Osteocyte (in vitro differentiated cells): ENCODE data around the gene MXD1. TPM values are rescaled to one million over a fixed set of nuclear protein-coding genes. Genes with fewer than 3 reads are reported as not detected.

Experiments
- DNase-seq: peaks from one replicate; pipeline ENCODE4 v3.0.0; 2021; ENCODE audit warnings: mixed read lengths; ENCODE audit not compliant: unreplicated experiment; ENCODE audit errors: extremely low spot score
- H3K27ac Mint-ChIP-seq: one replicate; pipeline ENCODE4 v1.8.0; 2021; ENCODE audit warnings: mild to moderate bottlenecking, mixed read lengths; ENCODE audit not compliant: unreplicated experiment
- H3K27me3 Mint-ChIP-seq: one replicate; pipeline ENCODE4 v1.8.0; 2021; ENCODE audit warnings: mixed read lengths; ENCODE audit not compliant: unreplicated experiment
- H3K36me3 Mint-ChIP-seq: one replicate; pipeline ENCODE4 v1.8.0; 2021; ENCODE audit warnings: mixed read lengths; ENCODE audit not compliant: unreplicated experiment
- H3K4me1 Mint-ChIP-seq: one replicate; pipeline ENCODE4 v1.8.0; 2021; ENCODE audit warnings: mixed read lengths; ENCODE audit not compliant: unreplicated experiment
- H3K4me3 Mint-ChIP-seq: one replicate; pipeline ENCODE4 v1.8.0; 2021; ENCODE audit warnings: mild to moderate bottlenecking, moderate library complexity, mixed read lengths; ENCODE audit not compliant: unreplicated experiment
- H3K9me3 Mint-ChIP-seq: one replicate; pipeline ENCODE4 v1.8.0; 2021; ENCODE audit warnings: mixed read lengths; ENCODE audit not compliant: unreplicated experiment
- total RNA-seq: library from RNA; stranded (reverse); gene quantifications from 2 replicates; pipeline ENCODE4 v1.2.1, GENCODE V29; 2021
- TF ChIP-seq, protein P1 (sequence below): fragments of 200-600 bp; sonication (generic); IDR thresholded peaks from 2 replicates; pipeline ENCODE4 v1.5.0; 2021; ENCODE audit warnings: antibody characterized with exemption, mild to moderate bottlenecking, moderate library complexity

MXD1 gene
- total RNA-seq, 1 donor from 2014 or later = 8.2 TPM

DNA sequence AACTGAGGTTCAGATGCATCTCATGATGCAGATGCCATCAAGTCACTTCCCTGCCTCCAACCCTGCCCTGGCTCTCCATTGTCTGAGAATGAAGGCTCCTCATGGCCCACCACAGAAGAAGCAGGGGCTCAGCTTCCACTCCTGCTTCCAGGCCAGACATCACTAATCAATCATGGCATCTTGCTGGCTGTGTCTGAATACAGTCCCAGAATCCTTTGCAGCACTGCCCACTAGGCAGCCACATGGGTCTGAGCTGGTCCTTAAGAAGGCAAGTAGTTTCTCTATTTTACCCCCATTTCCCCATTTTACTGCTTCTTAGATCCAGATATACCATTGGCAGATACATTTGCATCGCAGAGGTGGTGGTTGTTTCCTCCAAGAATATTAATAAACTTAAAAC lies 39.2 kb downstream of the MXD1 start:
- Mint-ChIP-seq H3K27me3 (peaks cover 28% of the 10 kb centered on the region), H3K36me3 (no peaks in the 10 kb centered on the region), H3K4me1 (no peaks in the 10 kb centered on the region), H3K9me3 (no peaks in the 10 kb centered on the region), H3K4me3 (no peak overlapping the region), H3K27ac (no peak overlapping the region)
- TF ChIP-seq, protein P1, sequence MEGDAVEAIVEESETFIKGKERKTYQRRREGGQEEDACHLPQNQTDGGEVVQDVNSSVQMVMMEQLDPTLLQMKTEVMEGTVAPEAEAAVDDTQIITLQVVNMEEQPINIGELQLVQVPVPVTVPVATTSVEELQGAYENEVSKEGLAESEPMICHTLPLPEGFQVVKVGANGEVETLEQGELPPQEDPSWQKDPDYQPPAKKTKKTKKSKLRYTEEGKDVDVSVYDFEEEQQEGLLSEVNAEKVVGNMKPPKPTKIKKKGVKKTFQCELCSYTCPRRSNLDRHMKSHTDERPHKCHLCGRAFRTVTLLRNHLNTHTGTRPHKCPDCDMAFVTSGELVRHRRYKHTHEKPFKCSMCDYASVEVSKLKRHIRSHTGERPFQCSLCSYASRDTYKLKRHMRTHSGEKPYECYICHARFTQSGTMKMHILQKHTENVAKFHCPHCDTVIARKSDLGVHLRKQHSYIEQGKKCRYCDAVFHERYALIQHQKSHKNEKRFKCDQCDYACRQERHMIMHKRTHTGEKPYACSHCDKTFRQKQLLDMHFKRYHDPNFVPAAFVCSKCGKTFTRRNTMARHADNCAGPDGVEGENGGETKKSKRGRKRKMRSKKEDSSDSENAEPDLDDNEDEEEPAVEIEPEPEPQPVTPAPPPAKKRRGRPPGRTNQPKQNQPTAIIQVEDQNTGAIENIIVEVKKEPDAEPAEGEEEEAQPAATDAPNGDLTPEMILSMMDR = no peak
- no peak for DNase-seq

DNA sequence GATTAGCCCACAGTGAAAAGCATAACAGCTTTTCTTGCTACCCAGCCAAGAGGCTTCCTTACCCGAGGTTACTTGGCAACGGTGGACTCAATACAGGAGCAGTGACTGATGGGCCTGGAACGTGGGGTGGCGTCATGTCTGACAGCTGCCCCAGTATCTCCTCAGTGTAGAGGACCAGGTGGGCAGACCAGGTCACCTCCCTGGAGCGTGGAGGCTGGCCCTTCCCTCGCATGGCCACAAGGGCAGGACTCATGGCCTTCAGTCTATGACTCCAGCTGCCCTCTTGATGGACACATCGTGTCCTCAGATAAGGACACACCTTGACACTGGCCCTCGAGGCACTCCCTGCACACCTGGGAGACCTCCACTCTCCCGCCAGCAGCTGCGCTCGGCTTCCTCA lies 40.1 kb downstream of the MXD1 start:
- DNase-seq = no peak
- Mint-ChIP-seq H3K27me3 (peaks cover 36% of the 10 kb centered on the region), H3K9me3 (no peaks in the 10 kb centered on the region), H3K27ac (no peak overlapping the region), H3K4me3 (no peak overlapping the region), H3K36me3 (no peaks in the 10 kb centered on the region), H3K4me1 (no peaks in the 10 kb centered on the region)
- TF ChIP-seq, protein P1 = no peak

GRCh38 chr2:69956475-69956979 lies 41.6 kb downstream of the MXD1 start:
- H3K36me3 Mint-ChIP-seq = no peaks in the 10 kb centered on the region
- DNase-seq = no peak
- H3K4me1 Mint-ChIP-seq = no peaks in the 10 kb centered on the region
- H3K27me3 Mint-ChIP-seq = peaks cover 36% of the 10 kb centered on the region
- H3K9me3 Mint-ChIP-seq = no peaks in the 10 kb centered on the region
- H3K4me3 Mint-ChIP-seq = no peak overlapping the region
- TF ChIP-seq, protein P1 = no peak
- no peak overlapping the region for H3K27ac Mint-ChIP-seq

- no peak for DNase-seq
- H3K27me3 Mint-ChIP-seq = peaks cover 36% of the 10 kb centered on the region
- no peak overlapping the region for H3K4me3 Mint-ChIP-seq
- no peaks in the 10 kb centered on the region for H3K9me3 Mint-ChIP-seq
- H3K27ac Mint-ChIP-seq = no peak overlapping the region
- H3K36me3 Mint-ChIP-seq = no peaks in the 10 kb centered on the region
- no peaks in the 10 kb centered on the region for H3K4me1 Mint-ChIP-seq
- TF ChIP-seq, protein P1 = no peak
These were observed 43.1 kb downstream of the MXD1 start for GRCh38 chr2:69957965-69958364.

DNA sequence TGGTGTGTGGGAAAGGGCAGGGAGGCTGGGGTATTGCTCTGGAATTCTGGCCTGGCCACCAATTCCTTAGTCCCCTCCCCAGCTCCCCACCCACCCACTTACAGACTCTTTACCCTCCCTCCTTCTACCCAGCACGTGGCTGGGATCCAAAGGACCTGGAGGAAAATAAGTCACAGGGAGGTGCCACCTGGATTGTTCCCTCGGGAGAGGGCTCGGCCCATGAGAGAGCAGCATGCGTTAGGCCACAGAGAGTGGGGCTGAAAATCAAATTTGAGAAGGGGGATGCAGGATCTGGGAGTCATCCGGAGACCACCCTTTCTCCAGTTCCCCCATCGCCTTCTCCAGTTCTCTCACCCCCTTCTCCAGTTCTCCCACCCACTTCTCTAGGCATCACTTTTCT lies 43.6 kb downstream of the MXD1 start:
- Mint-ChIP-seq H3K36me3 (no peaks in the 10 kb centered on the region), H3K4me3 (no peak overlapping the region), H3K4me1 (no peaks in the 10 kb centered on the region), H3K27me3 (peaks cover 36% of the 10 kb centered on the region), H3K9me3 (no peaks in the 10 kb centered on the region), H3K27ac (no peak overlapping the region)
- TF ChIP-seq, protein P1 = no peak
- no peak for DNase-seq
